GM12892 (cell line): ENCODE data around the gene MRFAP1L1.

Experiments
- DNase-seq: peaks from one replicate; pipeline ENCODE4 v3.0.0; 2011; ENCODE audit not compliant: insufficient read length
- FAIRE-seq: peaks from 2 replicates; lab custom pipeline; 2011; peaks lifted over from hg19 to GRCh38; lab: Jason Lieb, UNC
- POLR2A ChIP-seq: IDR thresholded peaks from 2 replicates; pipeline ENCODE4 v1.6.1; 2011; ENCODE audit warnings: low read depth, low read length, control low read depth
- POLR2AphosphoS5 ChIP-seq: IDR thresholded peaks from 2 replicates; pipeline ENCODE4 v1.6.1; 2011; ENCODE audit warnings: low read depth, low read length, control low read depth
- TAF1 ChIP-seq: IDR thresholded peaks from 2 replicates; pipeline ENCODE4 v1.6.1; 2011; ENCODE audit warnings: low read depth, mild to moderate bottlenecking, control low read depth, low read length, borderline replicate concordance

MRFAP1L1 gene

DNA sequence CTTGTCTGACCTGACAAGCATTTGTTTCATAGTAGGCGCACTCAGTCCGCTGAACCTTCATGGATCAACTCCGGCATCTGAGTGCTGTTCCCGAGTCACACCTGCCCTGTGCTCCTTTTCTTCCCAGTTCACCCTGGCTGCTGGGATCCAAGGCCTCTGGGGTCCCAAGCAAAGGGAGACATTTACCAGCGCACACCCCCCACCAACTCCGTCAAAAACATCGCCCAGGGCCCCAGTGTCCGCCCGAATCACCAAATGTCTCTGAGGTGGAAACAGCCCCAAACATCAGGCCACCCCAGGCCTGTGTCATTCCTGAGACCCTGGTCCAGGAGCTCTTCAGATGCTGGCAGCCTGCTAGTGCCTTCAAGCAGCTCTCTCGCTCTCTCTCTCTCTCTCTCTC is 11.5 kb upstream of the MRFAP1L1 start:
- DNase-seq (no peak), FAIRE-seq (no peak)
- no peak for TF ChIP-seq POLR2AphosphoS5
- TF ChIP-seq POLR2A: no peak
- no peak for TF ChIP-seq TAF1

DNA sequence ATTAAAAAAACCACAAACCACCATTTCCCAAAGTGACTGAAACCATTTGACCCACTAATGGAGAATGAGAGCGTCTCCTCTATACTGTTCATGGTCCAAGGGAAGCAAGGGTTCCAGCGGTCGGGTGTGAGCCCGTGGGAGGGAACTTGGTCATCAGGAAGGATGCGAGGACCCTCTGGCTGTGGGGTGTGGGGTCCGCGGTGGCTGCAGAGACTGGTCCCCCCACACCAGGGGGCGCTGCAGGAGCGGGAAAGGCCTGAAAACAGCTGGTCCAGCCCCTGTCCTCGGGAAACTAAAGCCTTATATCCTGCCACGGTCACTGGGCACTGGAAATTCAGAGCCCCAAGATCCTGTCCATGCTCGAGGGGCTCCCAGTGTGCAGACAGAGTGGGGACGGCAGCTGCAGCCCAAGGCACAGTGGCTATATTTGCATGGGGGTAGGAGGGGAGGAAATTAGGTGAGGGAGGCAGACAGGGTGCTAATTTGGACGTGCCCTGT is 10.6 kb upstream of the MRFAP1L1 start:
- peak; percentile 87 for DNase-seq
- no peak for TF ChIP-seq POLR2A
- TF ChIP-seq TAF1: no peak
- TF ChIP-seq POLR2AphosphoS5: no peak
- peak; percentile 86 for FAIRE-seq

DNA sequence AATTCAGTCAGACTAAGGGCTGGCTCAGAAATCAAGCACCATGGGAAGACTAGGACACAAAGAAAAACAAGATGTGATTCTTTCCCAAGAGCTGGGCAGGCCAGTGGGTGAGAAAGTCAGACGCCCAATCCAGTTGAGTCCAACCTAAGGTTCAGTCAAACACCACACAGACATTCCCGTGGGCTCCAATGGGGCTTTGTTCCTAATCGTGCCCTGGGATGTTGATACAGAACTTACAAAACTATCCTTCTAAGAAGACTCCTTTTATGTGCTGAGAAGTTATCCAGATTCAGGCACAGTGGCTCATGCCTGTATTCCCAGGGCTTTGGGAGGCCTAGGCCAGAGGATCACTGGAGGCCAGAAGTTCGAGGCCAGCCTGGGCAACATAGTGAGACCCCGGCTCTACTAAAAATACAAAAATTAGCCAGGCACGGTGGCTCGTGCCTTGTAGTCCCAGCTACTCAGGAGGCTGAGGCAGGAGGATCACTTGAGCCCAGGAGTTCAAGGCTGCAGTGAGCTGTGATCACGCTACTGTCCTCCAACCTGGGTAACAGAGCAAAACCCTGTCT is 10.0 kb upstream of the MRFAP1L1 start:
- DNase-seq: no peak
- no peak for FAIRE-seq
- no peak for TF ChIP-seq TAF1
- TF ChIP-seq POLR2AphosphoS5: no peak
- no peak for TF ChIP-seq POLR2A

GRCh38 chr4:6718932-6719610 is 9.4 kb upstream of the MRFAP1L1 start:
- no peak for DNase-seq
- FAIRE-seq: no peak
- TF ChIP-seq POLR2A (no peak), POLR2AphosphoS5 (no peak), TAF1 (no peak)

GRCh38 chr4:6716958-6717655 is 7.4 kb upstream of the MRFAP1L1 start:
- FAIRE-seq (no peak), DNase-seq (no peak)
- TF ChIP-seq POLR2AphosphoS5: no peak
- TF ChIP-seq TAF1: no peak
- TF ChIP-seq POLR2A: no peak

GRCh38 chr4:6716018-6716911 is 6.6 kb upstream of the MRFAP1L1 start, which contains the start of gene BLOC1S4:
Gene BLOC1S4 (plus strand): TSS chr4:6716174. CDS start chr4:6716210, 36 bp downstream.
- DNase-seq: peak; percentile 92
- FAIRE-seq: peak; percentile 95
- TF ChIP-seq TAF1 (peak; percentile 59; the same call in 1 of the 2 replicates), POLR2AphosphoS5 (peak; percentile 87), POLR2A (peak; percentile 93)

DNA sequence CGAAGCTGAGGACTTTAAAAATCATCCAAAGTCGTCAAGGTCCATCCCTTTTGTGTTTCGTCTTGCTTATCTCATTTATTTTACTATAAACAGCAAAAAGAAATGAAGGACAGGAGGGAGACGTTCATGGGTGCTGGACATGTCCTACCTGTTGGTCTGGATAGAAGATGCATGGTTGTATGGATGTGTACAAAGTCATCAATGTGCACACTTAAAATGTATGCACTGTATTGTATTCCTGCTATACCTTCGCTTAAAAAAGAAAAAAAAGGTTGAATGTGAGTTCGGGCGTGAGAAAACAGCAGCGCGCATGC is 6.0 kb upstream of the MRFAP1L1 start:
- FAIRE-seq (no peak), DNase-seq (no peak)
- TF ChIP-seq POLR2A: no peak

DNA sequence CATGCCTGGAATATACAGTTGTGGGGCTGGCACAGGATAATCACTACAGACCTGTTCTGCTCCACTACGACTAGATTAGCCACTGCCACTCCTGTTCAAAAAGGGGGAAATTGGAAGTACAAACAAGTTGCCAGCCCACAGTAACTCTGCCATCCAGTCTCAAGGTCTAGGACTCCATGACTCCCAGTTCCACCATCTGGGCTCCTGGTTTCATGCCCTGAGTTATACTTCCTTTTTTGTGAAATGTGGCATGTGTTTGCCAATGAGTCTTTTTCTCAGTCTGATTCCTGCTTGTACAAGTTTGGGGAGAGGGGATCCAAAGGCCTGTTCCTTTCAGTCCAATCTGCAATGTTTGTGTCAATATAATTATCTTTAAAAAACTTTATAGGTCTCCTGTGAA is 5.3 kb upstream of the MRFAP1L1 start:
- DNase-seq: no peak
- no peak for FAIRE-seq
- TF ChIP-seq POLR2A (no peak), POLR2AphosphoS5 (no peak), TAF1 (no peak)

DNA sequence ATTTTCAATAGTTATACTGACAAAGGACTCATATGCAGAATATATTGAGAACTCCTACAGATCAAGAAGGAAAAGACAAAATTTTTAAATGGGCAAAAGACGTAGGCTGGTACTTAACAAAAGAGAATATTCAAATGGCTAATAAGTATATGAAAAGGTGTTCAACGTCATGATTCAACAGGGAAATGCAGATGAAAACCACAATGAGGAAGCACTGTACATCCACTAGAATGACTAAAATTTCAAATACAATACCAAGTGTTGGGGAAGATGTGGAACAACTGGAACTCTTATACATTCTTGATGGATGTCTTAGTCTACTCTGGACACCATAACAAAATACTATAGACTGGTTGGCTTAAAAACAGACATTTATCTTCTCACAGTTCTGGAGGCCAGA is 1.3 kb upstream of the MRFAP1L1 start:
- TF ChIP-seq TAF1: no peak
- TF ChIP-seq POLR2AphosphoS5: no peak
- no peak for TF ChIP-seq POLR2A
- no peak for DNase-seq
- FAIRE-seq: no peak

DNA sequence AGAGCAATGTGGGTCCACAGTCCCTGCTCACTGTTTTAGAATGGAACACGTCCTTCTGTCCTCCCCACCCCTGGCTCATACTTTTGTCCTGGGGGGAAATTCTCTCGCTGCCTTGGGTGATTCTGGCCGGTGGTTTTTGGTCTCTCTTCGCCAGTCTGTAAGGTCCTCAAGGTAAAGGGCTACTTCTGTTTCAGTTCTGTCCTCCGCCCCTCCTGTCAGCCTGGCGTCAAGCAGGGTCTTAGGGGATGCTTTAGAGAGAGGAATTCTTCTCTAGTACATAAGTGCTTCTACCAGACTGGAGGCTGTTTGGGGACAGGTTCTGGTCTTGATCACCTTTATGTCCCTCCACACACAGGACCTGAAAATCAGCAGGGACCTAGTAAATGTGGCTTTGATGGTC is 617 bp upstream of the MRFAP1L1 start:
- FAIRE-seq: peak; percentile 24
- no peak for DNase-seq
- TF ChIP-seq POLR2AphosphoS5: no peak
- TF ChIP-seq POLR2A: no peak
- TF ChIP-seq TAF1: no peak

GRCh38 chr4:6706173-6706572 is 3.5 kb downstream of the MRFAP1L1 start:
- TF ChIP-seq TAF1 (no peak), POLR2A (no peak), POLR2AphosphoS5 (no peak)
- FAIRE-seq: no peak
- DNase-seq: no peak
